HG03280 (cell line): ENCODE data around the gene TIGD4.

Experiments
- ATAC-seq: cut with Tn5 transposase; IDR thresholded peaks from one replicate; pipeline ENCODE4 v1.9.1; 2021; ENCODE audit warnings: mild to moderate bottlenecking, moderate library complexity; ENCODE audit not compliant: unreplicated experiment

Gene TIGD4

GRCh38 chr4:152779513-152780266 is at the start of gene TIGD4, which contains the start of gene ARFIP1:
Gene TIGD4 (minus strand): TSS chr4:152779730. CDS start chr4:152771004, 8,726 bp downstream.
Gene ARFIP1 (plus strand): TSS chr4:152779954. CDS start chr4:152829634, 49,680 bp downstream.
- peak; percentile 93 for ATAC-seq

GRCh38 chr4:152828122-152828521 is 48.6 kb upstream of the TIGD4 start:
- ATAC-seq, result no peak

DNA sequence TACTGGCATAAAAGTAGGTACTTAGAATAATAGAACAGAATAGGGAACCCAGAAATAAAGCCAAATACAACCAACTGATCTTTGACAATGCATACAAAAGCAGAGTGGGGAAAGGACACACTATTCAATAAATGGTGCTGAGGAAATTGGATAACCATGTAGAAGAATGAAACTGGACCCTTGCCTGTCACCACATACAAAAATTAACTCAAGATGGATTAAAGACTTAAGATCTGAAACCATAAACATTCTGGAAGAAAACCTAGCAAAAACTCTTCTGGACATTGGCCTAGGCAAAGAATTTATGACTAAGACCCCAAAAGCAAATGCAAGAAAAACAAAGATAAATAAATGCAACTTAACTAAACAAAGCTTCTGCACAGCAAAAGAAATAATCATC is 45.8 kb upstream of the TIGD4 start:
- no peak for ATAC-seq

GRCh38 chr4:152824561-152824960 is 45.0 kb upstream of the TIGD4 start:
- no peak for ATAC-seq

GRCh38 chr4:152822323-152822722 is 42.8 kb upstream of the TIGD4 start:
- no peak for ATAC-seq

DNA sequence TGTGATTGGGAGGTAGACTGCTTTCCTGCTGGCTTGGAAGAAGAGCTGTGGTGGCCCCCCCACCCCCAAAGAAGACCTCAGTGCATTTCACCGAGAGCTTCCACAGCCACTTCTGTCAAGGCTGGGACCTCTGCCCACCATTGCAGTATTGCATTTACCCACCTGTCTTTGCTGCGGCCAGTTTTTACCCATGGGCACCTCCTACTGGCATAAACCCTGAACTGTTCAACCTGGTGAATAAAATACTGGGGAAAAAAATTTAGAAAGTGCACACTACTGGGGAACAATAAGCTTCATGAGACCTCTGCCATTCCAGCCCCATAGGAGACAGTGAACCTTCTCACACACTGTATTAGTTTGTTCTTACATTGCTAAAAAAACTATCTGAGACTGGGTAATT is 40.5 kb upstream of the TIGD4 start:
- no peak for ATAC-seq

DNA sequence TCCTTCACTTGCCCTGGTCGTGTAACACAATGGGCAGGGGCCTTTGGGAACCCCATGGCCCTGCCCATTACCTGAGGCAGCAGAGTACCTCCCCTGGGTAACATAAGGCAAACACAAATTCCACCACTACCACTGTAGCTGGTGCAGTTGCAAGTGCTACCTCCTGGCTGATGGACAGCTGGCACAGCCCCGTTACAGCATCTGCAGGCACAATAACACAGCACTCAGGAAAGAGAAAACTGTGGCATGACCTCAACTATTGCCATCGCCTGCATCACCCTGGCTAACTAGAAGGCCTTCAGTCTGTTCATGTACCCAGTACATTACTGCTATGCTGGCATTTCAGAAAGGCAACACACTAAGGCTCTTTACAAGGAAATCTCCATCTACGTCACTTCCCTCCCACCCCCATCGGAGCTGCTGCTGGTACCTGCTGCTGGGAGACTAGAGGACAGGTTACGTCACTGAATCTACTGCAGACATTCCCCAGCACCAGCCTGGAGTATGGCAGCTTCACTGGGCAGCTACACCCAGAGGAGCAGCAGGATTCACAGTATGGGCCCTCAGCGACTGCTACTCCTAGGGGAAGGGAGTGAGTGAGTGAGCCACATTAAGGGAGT is 39.6 kb upstream of the TIGD4 start:
- ATAC-seq, result no peak

GRCh38 chr4:152817331-152817730 is 37.8 kb upstream of the TIGD4 start:
- ATAC-seq, result no peak

- ATAC-seq, result no peak
These were observed 35.5 kb upstream of the TIGD4 start for GRCh38 chr4:152815078-152815477.

DNA sequence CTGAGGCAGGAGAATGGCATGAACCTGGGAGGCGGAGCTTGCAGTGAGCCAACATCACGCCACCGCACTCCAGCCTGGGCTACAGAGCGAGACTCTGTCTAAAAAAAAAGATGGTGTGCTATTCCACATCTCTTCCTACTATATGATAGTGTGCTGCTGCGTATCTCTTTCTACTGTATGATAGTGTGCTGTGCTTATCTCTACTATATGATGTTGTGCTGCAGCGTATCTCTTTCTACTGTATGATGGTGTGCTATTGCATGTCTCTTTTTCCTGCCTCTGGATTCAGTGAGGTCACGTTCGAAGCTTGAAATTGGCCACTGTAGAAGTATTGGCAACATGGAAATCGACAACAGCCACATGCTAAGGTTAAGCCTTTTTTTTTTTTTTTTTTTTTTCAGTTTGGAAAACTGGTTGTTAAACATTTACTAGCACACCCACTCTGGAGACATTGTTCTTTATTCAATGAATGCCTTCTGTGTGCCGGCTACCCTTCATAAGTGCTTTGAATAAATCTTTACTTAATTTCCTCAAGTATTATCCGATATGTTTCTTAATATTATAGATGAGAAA is 31.3 kb upstream of the TIGD4 start:
- no peak for ATAC-seq

- ATAC-seq, result no peak
These were observed 29.1 kb upstream of the TIGD4 start for GRCh38 chr4:152808670-152809069.

GRCh38 chr4:152807294-152807829 is 27.8 kb upstream of the TIGD4 start:
- ATAC-seq, result no peak

- ATAC-seq, result no peak
These were observed 27.1 kb upstream of the TIGD4 start for GRCh38 chr4:152806501-152807125.

DNA sequence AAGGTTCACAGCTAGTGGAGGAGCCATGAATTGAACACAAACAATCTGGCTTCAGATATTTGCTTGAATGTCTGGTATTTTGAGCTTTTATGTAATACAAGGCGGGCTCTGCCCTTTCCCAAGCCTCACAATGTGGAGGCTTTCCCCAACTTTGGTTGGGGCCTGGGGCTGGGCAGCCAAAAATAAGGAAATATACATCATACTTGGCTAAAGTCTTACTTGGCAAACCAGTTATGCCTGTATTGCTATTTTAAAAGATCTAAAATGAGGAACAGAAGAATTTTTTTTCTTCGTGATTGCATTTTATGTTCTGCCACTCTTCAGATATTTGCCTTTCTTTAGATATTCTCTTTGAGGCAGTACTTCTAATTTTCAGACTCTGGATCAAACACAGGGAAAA is 26.3 kb upstream of the TIGD4 start:
- ATAC-seq, result no peak

DNA sequence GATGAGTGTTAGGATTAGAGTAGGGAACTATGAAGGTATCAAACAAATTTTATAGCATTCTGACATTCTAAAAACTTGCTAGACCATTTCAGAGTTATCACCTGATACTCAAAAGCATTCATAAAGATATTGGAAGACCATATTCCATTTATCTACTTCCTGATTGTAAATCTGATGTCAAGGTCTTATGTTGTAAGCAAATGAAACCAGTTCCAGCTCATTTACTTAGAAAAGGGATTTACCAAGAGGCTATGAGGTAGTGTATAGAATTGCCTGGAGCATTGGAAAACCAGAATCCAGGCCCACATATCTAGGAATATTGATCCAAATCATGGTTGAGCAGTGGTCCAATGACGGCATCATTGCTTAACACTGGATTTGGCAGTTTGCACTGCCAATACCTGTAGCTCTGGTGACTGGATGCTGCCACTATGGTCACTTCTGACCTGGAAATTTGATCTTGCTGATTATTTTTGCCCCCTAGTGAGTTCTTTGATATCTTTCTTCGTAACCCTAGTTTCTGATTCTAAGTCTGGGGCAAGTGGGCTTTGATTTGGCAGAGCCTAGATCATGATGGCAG is 25.6 kb upstream of the TIGD4 start:
- ATAC-seq, result no peak

- ATAC-seq, result no peak
These were observed 24.0 kb upstream of the TIGD4 start for GRCh38 chr4:152803541-152803940.

DNA sequence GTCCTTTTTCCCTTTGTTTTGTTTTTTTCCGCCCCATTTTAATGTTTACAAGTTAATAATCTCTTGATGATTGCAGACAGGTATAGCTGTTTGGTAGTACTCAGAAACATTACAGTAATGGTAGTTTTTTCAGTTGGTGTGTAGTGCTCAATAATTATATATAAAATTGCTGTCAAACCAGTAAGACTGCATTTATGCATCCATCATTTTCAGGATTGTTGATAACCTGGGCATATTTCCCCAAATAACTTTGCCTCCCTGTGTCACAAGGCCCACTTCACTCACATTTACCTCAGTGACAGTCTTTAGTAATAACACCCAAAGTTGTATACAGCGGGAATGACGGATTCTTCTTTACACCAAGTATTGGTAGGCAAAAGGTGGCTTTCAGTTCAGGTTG is 16.4 kb upstream of the TIGD4 start:
- ATAC-seq, result no peak

DNA sequence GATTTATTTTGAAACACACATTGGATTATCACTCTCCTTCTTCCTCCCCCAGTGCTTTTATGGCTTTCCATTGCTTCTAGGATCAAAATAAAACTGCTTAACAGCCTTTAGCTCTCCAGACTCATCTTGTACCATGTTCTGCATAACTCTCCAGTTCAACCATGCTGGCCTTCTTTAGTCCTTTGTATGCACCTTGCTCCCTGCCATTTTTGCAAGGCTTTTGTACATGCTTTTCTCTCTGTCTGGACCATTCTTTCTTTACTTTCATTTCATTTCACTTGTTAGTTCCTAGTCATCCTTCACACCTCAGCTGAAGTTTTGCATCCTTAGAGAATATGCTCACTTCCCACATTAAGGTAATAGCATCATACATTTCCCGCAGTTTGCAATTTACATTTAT is 7.1 kb upstream of the TIGD4 start:
- ATAC-seq, result no peak

DNA sequence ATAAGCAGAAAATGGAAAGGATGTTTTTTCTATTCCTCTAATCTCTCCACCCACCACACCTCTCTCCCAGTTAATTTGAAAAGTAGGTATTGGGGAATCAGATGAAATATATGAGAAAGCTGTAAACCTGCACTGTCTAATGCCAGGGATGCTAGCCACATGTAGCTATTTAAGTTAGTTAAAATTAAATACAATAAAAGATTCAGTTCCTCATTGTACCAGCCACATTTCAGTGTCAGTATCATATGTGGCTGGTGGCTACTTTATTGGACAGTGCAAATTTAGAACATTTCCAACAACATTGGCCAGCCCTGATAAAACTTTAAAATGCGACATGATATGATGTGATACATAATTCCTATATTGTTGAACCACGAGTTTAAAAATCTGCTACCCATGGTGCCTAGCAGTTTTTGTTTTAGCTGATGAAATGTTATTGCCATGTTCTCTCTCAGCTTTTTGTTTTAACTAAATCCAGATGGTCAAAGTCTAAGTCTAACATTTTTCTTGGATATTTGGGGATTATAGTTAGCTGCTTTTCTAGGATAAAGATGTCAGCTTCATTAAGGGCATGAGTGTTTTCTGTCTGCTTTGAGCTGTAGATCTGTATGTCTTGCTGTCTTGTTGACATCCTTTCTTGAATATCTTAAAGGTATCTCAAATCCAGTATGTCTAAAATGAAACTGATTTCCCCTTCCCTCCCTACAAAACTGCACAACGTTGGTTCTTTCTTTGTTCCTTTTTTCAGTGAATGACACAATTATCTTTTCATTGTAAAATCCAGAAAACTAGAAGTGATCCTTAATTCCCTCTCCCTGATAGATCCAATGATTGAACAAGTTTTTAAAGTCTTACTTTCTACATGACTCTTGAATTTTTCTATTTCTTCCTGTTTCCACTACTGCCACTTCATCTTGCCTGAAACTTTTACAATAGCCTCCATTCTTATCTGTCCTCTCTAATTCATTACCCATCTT is 6.4 kb upstream of the TIGD4 start:
- ATAC-seq, result no peak
